Adrenal gland (tissue), 12 donors: ENCODE data around the gene FAM210A. TPM values are rescaled to one million over a fixed set of nuclear protein-coding genes. Genes with fewer than 3 reads are reported as not detected.

ENCODE experiments used
- DNase-seq, 7 donors: peaks; one replicate each; pipeline ENCODE4 v3.0.0-alpha.2; 2019 to 2020
- H3K27ac ChIP-seq, 5 donors: fragments of 200-600 bp; sonication (generic) in 4 of 5; 1 replicate in 3 of 5; 2 replicates in 2 of 5; pipeline versions ENCODE4 v1.5.1 to v1.8.0; 2016 to 2020; ENCODE audit warnings: mild to moderate bottlenecking in 1 of 5
- H3K27me3 ChIP-seq: fragments of 200-600 bp; 2 replicates; pipeline ENCODE4 v1.8.0; 2021
- H3K36me3 ChIP-seq, 2 donors: fragments of 200-600 bp; replicated peaks in 1 of 2; 1 replicate in 1 of 2; 2 replicates in 1 of 2; pipeline versions ENCODE4 v1.5.1 to v1.8.0; 2018 to 2022
- H3K4me1 ChIP-seq, 2 donors: fragments of 200-600 bp; replicated peaks in 1 of 2; 1 replicate in 1 of 2; 2 replicates in 1 of 2; pipeline versions ENCODE4 v1.5.1 to v1.8.0; 2018 to 2021
- H3K4me3 ChIP-seq, 4 donors: fragments of 200-600 bp; sonication (generic) in 3 of 4; one replicate each; pipeline ENCODE4 v1.5.1; 2016 to 2018
- H3K9me3 ChIP-seq, 3 donors: fragments of 200-600 bp; sonication (generic) in 1 of 3; replicated peaks in 1 of 3; 1 replicate in 2 of 3; 2 replicates in 1 of 3; pipeline versions ENCODE4 v1.5.1 to v1.8.0; 2016 to 2021
- POLR2A ChIP-seq, 2 donors: fragments of 450-650 bp; IDR thresholded peaks; one replicate each; pipeline ENCODE4 v1.6.1; 2017; ENCODE audit warnings: antibody characterized with exemption in 2 of 2, mild to moderate bottlenecking in 2 of 2, moderate library complexity in 1 of 2
- WGBS, 4 donors: extraction: QIAGEN DNeasy Blood & Tissue Kit in 2 of 4; methylation state at CpG; one replicate each; pipeline versions ENCODE4 v1.1.5 to v1.1.7; 2013 to 2017; 5-methylcytosine and 5-hydroxymethylcytosine counted together
- intact Hi-C, 2 donors: fragments of 100-400 bp; cut with DNase I; formaldehyde crosslinking; loops; one replicate each; pipeline versions ENCODE4 v1.14.1 to v1.15.0; 2022 to 2023
- polyA plus RNA-seq, 3 donors: library from polyadenylated mRNA; stranded (reverse); fragments of 200-250 nt in 2 of 3; fragments of 350-450 nt in 1 of 3; fragmentation: Illumina TruSeq in 1 of 3; extraction: RNeasy Lipid Tissue Mini Kit (QIAGEN cat#74804) in 1 of 3; gene quantifications; one replicate each; pipeline ENCODE4 v1.2.3, GENCODE V29; 2013 to 2014
- total RNA-seq, 9 donors: library from RNA; depleted of rRNA in 4 of 9; stranded (reverse); fragments of >200 nt in 4 of 9; fragments of 120-200 nt in 1 of 9; fragmentation: NEBNext Ultra II Directional in 1 of 9; extraction: Animal tissue kit (Norgen Biotek cat#: 25700) in 1 of 9; gene quantifications; one replicate each; pipeline versions ENCODE4 v1.1.0 to v1.2.4, GENCODE V29; 2013 to 2023
- TF ChIP-seq, protein P1 (sequence below), 6 experiments: fragments of 450-650 bp in 4 of 6; fragments of 200-600 bp in 2 of 6; sonication (generic) in 1 of 6; IDR thresholded peaks; 1 replicate in 5 of 6; 2 replicates in 1 of 6; pipeline versions ENCODE4 v1.5.1 to v1.8.0; 2016 to 2021; ENCODE audit warnings: antibody characterized with exemption in 6 of 6, mild to moderate bottlenecking in 2 of 6, moderate library complexity in 1 of 6
- donor health status: healthy with polysubstance abuse.
- donor health status: Bipolar disorder and iron deficiency.
- donor health status: DM: yes; HTN: yes; CAD: no.
- donor health status: DM: no; HTN: no; CAD: no.
- donor health status: DM: no; HTN: no; CAD: no.
- donor health status: DM: yes; HTN: yes; CAD: no.

The FAM210A gene
- total and polyA plus RNA-seq, 12 donors = 3.4 to 29.5 (median 10.8) TPM

DNA sequence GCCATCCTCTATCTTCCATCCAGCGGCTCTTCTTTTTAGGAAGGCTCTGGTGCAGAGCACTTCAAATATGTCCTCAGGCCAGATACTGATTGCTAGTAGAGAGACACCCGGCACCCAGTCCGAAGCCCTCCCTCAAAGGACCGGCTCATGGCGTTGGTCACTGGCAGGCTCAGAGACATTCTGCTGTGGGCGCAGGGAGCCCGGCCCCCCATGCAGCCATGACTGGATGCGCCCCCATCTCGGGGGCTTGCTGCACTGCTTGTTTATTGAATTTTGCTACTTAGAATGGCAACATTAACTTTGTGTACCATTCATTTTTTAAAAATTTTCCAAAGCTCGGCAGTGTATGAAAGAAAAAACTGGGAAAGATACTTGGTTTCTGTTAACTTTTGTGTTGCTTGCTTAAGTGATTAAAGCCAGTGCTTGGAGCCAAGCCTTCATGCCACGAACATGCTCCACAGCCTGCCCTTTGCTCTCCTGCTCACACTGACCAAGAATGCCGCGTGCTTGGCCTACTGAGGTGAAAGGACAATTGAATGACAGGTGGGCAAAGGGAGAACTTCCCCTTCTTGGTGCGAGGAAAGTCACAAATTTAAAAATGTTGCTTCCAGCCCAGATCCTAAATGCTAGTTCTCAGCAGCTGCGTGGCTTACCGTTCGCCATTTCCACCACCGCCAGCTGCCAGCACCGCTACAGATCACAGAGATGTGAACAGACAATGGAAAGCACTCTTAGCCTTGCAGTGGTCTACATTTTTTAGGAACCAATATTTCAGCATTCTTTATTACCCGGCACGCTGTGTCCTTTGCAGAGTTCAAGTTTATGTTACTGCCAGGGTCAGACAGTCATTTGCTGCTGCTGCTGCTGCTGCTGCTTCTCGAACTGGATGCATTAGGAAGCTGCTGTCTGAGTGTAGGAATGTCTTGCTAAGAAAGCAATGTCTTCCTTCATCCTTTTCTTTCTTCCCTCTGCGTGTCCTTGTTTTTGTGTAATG lies 76.7 kb downstream of the FAM210A start:
- DNase-seq = no peak
- no peak for TF ChIP-seq POLR2A (IDR thresholded peaks at IDR 0.05)
- TF ChIP-seq, protein P1, sequence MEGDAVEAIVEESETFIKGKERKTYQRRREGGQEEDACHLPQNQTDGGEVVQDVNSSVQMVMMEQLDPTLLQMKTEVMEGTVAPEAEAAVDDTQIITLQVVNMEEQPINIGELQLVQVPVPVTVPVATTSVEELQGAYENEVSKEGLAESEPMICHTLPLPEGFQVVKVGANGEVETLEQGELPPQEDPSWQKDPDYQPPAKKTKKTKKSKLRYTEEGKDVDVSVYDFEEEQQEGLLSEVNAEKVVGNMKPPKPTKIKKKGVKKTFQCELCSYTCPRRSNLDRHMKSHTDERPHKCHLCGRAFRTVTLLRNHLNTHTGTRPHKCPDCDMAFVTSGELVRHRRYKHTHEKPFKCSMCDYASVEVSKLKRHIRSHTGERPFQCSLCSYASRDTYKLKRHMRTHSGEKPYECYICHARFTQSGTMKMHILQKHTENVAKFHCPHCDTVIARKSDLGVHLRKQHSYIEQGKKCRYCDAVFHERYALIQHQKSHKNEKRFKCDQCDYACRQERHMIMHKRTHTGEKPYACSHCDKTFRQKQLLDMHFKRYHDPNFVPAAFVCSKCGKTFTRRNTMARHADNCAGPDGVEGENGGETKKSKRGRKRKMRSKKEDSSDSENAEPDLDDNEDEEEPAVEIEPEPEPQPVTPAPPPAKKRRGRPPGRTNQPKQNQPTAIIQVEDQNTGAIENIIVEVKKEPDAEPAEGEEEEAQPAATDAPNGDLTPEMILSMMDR (IDR thresholded peaks at IDR 0.05) = no peak
- H3K4me3 ChIP-seq = no peak overlapping the region
- H3K36me3 ChIP-seq = peaks cover 0 to 9% of the 10 kb centered on the region in 2 donors
- 84 to 88% (median 86%) methylated on average over 21 to 23 of the region's 23 CpGs for WGBS, 4 donors
- H3K27ac ChIP-seq = no peak overlapping the region
- no peaks in the 10 kb centered on the region for H3K27me3 ChIP-seq
- H3K9me3 ChIP-seq = no peaks in the 10 kb centered on the region
- no peaks in the 10 kb centered on the region for H3K4me1 ChIP-seq
- intact Hi-C loops = loop anchor here in 1 of 2 donors (10.0 kb wide), 1 partner anchor 65 kb away; no protein-coding TSS in a partner anchor

DNA sequence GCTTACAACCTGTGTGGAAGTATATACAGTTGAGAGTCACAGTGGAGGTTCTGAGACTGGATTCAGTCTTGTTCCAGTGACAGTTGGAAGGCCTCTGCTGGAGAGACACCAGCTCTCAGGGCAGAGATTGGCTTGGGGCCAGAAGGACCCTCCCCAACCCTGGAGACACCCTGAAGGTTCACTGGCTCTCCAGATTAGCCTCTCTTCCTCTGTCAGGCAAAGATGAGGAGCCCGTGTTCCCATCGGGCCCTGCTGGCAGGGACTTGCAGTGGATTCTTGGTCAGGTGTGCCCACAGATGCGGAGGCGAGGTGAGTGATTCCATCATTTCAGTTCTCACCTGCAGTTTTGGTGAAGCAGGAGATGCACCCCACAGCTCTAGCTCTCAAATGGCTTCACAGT lies 78.6 kb downstream of the FAM210A start:
- 90 to 98% (median 95%) methylated on average over 2 to 4 of the region's 4 CpGs for WGBS, 4 donors
- DNase-seq = peak in 1 of 7 donors; percentile 9

DNA sequence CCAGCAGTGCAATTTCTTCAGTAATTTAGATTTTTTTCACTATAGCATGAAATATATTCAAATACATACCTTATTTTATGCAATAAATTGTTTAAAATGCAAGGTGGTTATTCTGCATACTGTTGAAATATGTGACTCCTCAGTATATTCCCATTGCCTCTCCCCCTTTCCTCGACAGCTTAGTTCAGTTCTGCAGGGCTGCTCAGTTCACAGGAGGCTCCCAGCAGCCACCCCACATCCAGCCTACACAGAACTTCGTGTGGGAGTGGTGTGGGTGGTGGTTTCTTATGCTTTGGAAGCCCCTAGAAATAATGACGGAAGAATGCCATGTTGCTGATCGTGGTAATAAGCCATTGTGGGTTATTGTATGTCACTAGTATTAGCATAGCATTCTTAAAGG lies 79.7 kb downstream of the FAM210A start:
- intact Hi-C loops = loop anchor here in 1 of 2 donors (10.0 kb wide), 1 partner anchor 68 kb away; no protein-coding TSS in a partner anchor
- no peak overlapping the region for H3K4me3 ChIP-seq
- WGBS, 4 donors = 81 to 88% (median 83%) methylated on average over 4 of the region's 4 CpGs
- H3K36me3 ChIP-seq = peaks cover 0 to 9% of the 10 kb centered on the region in 2 donors
- peak in 1 of 7 donors; percentile 27 for DNase-seq
- TF ChIP-seq, protein P1 (IDR thresholded peaks at IDR 0.05) = no peak
- no peak for TF ChIP-seq POLR2A (IDR thresholded peaks at IDR 0.05)
- no peaks in the 10 kb centered on the region for H3K27me3 ChIP-seq
- H3K9me3 ChIP-seq = no peaks in the 10 kb centered on the region
- H3K27ac ChIP-seq = no peak overlapping the region
- H3K4me1 ChIP-seq = no peaks in the 10 kb centered on the region

More for the DNA sequence above, 78.6 kb downstream of the FAM210A start:
- Histone ChIP-seq H3K36me3 (peaks cover 0 to 9% of the 10 kb centered on the region in 2 donors), H3K27ac (no peak overlapping the region), H3K9me3 (no peaks in the 10 kb centered on the region), H3K4me1 (no peaks in the 10 kb centered on the region), H3K4me3 (no peak overlapping the region), H3K27me3 (no peaks in the 10 kb centered on the region)
- intact Hi-C loops = loop anchor here in 1 of 2 donors (10.0 kb wide), 1 partner anchor 67 kb away; no protein-coding TSS in a partner anchor
- TF ChIP-seq, protein P1 (IDR thresholded peaks at IDR 0.05) = no peak
- TF ChIP-seq POLR2A (IDR thresholded peaks at IDR 0.05) = no peak

DNA sequence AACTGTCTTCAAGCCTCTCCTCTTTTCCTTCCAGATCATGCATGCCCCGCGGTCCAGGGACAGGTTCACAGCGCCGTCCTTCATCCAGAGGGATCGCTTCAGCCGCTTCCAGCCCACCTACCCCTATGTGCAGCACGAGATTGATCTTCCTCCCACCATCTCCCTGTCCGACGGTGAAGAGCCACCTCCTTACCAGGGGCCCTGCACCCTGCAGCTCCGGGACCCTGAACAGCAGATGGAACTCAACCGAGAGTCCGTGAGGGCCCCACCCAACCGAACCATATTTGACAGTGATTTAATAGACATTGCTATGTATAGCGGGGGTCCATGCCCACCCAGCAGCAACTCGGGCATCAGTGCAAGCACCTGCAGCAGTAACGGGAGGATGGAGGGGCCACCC lies 81.3 kb downstream of the FAM210A start:
- Histone ChIP-seq H3K36me3 (peaks cover 0 to 9% of the 10 kb centered on the region in 2 donors), H3K27me3 (no peaks in the 10 kb centered on the region), H3K9me3 (no peaks in the 10 kb centered on the region), H3K4me3 (no peak overlapping the region), H3K27ac (no peak overlapping the region), H3K4me1 (no peaks in the 10 kb centered on the region)
- intact Hi-C loops = loop anchor here in 1 of 2 donors (10.0 kb wide), 1 partner anchor 70 kb away; no protein-coding TSS in a partner anchor
- WGBS, 4 donors = 93 to 97% (median 95%) methylated on average over 9 to 16 of the region's 16 CpGs
- peak in 1 of 7 donors; percentile 47 for DNase-seq
- no peak for TF ChIP-seq POLR2A (IDR thresholded peaks at IDR 0.05)
- TF ChIP-seq, protein P1 (IDR thresholded peaks at IDR 0.05) = no peak
